SK-N-SH treated with all-trans-retinoic acid at 6 μM for 48 hours (cell line): ENCODE measurements around the gene ACP4.
A peak's percentile ranks its signal among the peaks of the same experiment; 100 is the strongest.

ENCODE experiments used
- ATAC-seq: fragments of 200-7000 bp; cut with Tn5 transposase; 3 replicates; pipeline ENCODE4 v1.9.1; 2020; ENCODE audit warnings: mild to moderate bottlenecking, moderate library complexity
- ARNTL ChIP-seq: fragments of 450-650 bp; formaldehyde crosslinking; IDR thresholded peaks from 2 replicates; pipeline ENCODE4 v1.5.0; 2020; ENCODE audit warnings: low read depth, mild to moderate bottlenecking, moderate library complexity, borderline replicate concordance
- BACH2 ChIP-seq: fragments of 250-450 bp; sonication (Bioruptor Pico); IDR thresholded peaks from 2 replicates; pipeline ENCODE4 v1.9.0; 2021; ENCODE audit warnings: mild to moderate bottlenecking, borderline replicate concordance
- CREB5 ChIP-seq: fragments of 250-450 bp; sonication (Bioruptor Pico); IDR thresholded peaks from 2 replicates; pipeline ENCODE4 v1.5.1; 2020; ENCODE audit warnings: low read depth, mild to moderate bottlenecking, moderate library complexity
- CSDC2 ChIP-seq: fragments of 250-450 bp; sonication (Bioruptor Pico); IDR thresholded peaks from 2 replicates; pipeline ENCODE4 v1.5.0; 2020; ENCODE audit warnings: mild to moderate bottlenecking, moderate library complexity
- CSRNP3 ChIP-seq: fragments of 250-450 bp; sonication (Bioruptor Pico); IDR thresholded peaks from 2 replicates; pipeline ENCODE4 v1.5.1; 2021; ENCODE audit warnings: mild to moderate bottlenecking, moderate library complexity
- ESRRG ChIP-seq: fragments of 250-450 bp; sonication (Bioruptor Pico); IDR thresholded peaks from 2 replicates; pipeline ENCODE4 v1.6.1; 2021; ENCODE audit warnings: mild to moderate bottlenecking
- GLIS3 ChIP-seq: fragments of 250-450 bp; sonication (Bioruptor Pico); IDR thresholded peaks from 2 replicates; pipeline ENCODE4 v1.5.0; 2020; ENCODE audit warnings: mild to moderate bottlenecking, moderate library complexity
- ISL1 ChIP-seq: fragments of 250-450 bp; sonication (Bioruptor Pico); IDR thresholded peaks from 2 replicates; pipeline ENCODE4 v2.1.2; 2022; ENCODE audit warnings: mild to moderate bottlenecking, moderate library complexity
- OSR1 ChIP-seq: fragments of 250-450 bp; sonication (Bioruptor Pico); IDR thresholded peaks from 2 replicates; pipeline ENCODE4 v1.8.0; 2022; ENCODE audit warnings: moderate library complexity, mild to moderate bottlenecking, inconsistent platforms
- PATZ1 ChIP-seq: fragments of 250-450 bp; sonication (Bioruptor Pico); IDR thresholded peaks from 2 replicates; pipeline ENCODE4 v1.8.0; 2020; ENCODE audit warnings: mild to moderate bottlenecking, moderate library complexity, borderline replicate concordance
- POU6F1 ChIP-seq: fragments of 250-450 bp; sonication (Bioruptor Pico); IDR thresholded peaks from 2 replicates; pipeline ENCODE4 v1.8.0; 2021; ENCODE audit warnings: low read depth, mild to moderate bottlenecking, moderate library complexity, borderline replicate concordance
- PPARA ChIP-seq: fragments of 250-450 bp; sonication (Bioruptor Pico); IDR thresholded peaks from 2 replicates; pipeline ENCODE4 v1.5.0; 2020; ENCODE audit warnings: mild to moderate bottlenecking, borderline replicate concordance
- RARB ChIP-seq: fragments of 250-450 bp; sonication (Bioruptor Pico); IDR thresholded peaks from 2 replicates; pipeline ENCODE4 v1.8.0; 2021; ENCODE audit warnings: mild to moderate bottlenecking, moderate library complexity
- SNAI2 ChIP-seq: fragments of 250-450 bp; sonication (Bioruptor Pico); IDR thresholded peaks from 2 replicates; pipeline ENCODE4 v1.5.0; 2020; ENCODE audit warnings: mild to moderate bottlenecking, moderate library complexity
- TCF4 ChIP-seq: fragments of 250-450 bp; sonication (Bioruptor Pico); IDR thresholded peaks from 2 replicates; pipeline ENCODE4 v1.8.0; 2021; ENCODE audit warnings: mild to moderate bottlenecking, moderate library complexity, borderline replicate concordance
- TSHZ2 ChIP-seq: fragments of 250-450 bp; sonication (Bioruptor Pico); IDR thresholded peaks from 2 replicates; pipeline ENCODE4 v1.5.0; 2020; ENCODE audit warnings: mild to moderate bottlenecking, moderate library complexity
- ZFP3 ChIP-seq: fragments of 250-450 bp; sonication (Bioruptor Pico); IDR thresholded peaks from 2 replicates; pipeline ENCODE4 v1.5.0; 2020; ENCODE audit warnings: mild to moderate bottlenecking, moderate library complexity
- ZFP30 ChIP-seq: fragments of 450-650 bp; formaldehyde crosslinking; IDR thresholded peaks from 2 replicates; pipeline ENCODE4 v1.5.0; 2022; ENCODE audit warnings: mild to moderate bottlenecking, moderate library complexity
- ZNF565 ChIP-seq: fragments of 450-650 bp; formaldehyde crosslinking; conservative IDR thresholded peaks from 2 replicates; pipeline ENCODE4 v1.5.0; 2020; ENCODE audit warnings: low read depth, mild to moderate bottlenecking, moderate library complexity
- ZNF70 ChIP-seq: fragments of 450-650 bp; formaldehyde crosslinking; IDR thresholded peaks from 2 replicates; pipeline ENCODE4 v1.5.0; 2020; ENCODE audit warnings: mild to moderate bottlenecking, moderate library complexity
- ZNF8 ChIP-seq: fragments of 450-650 bp; formaldehyde crosslinking; IDR thresholded peaks from 2 replicates; pipeline ENCODE4 v1.5.0; 2020; ENCODE audit warnings: mild to moderate bottlenecking, moderate library complexity

The ACP4 gene

GRCh38 chr19:50799547-50799851 lies 9.3 kb downstream of the ACP4 start:
- ATAC-seq: no peak
- TF ChIP-seq SNAI2 (CRISPR knock-in tag): no peak

- no peak for TF ChIP-seq ISL1 (CRISPR knock-in tag)
- TF ChIP-seq ZNF565 (CRISPR knock-in tag): no peak
- TF ChIP-seq TSHZ2 (CRISPR knock-in tag): no peak
- no peak for TF ChIP-seq SNAI2 (CRISPR knock-in tag)
- no peak for TF ChIP-seq CSRNP3 (CRISPR knock-in tag)
- no peak for ATAC-seq
Observed at GRCh38 chr19:50801107-50801506, 10.9 kb downstream of the ACP4 start.

GRCh38 chr19:50803633-50804419 lies 13.6 kb downstream of the ACP4 start:
- TF ChIP-seq GLIS3 (CRISPR knock-in tag): no peak
- no peak for TF ChIP-seq ISL1 (CRISPR knock-in tag)
- TF ChIP-seq ZNF8 (CRISPR knock-in tag): no peak
- TF ChIP-seq TSHZ2 (CRISPR knock-in tag): no peak
- no peak for TF ChIP-seq ARNTL
- no peak for TF ChIP-seq ZFP30
- no peak for TF ChIP-seq POU6F1 (CRISPR knock-in tag)
- TF ChIP-seq CREB5 (CRISPR knock-in tag): no peak
- TF ChIP-seq CSRNP3 (CRISPR knock-in tag): no peak
- no peak for TF ChIP-seq PPARA (CRISPR knock-in tag)
- TF ChIP-seq TCF4: no peak
- no peak for TF ChIP-seq SNAI2 (CRISPR knock-in tag)
- TF ChIP-seq ZFP3 (CRISPR knock-in tag): no peak
- TF ChIP-seq PATZ1 (CRISPR knock-in tag): no peak
- TF ChIP-seq RARB (CRISPR knock-in tag): no peak
- no peak for TF ChIP-seq ZNF70 (CRISPR knock-in tag)
- no peak for TF ChIP-seq ESRRG
- no peak for TF ChIP-seq CSDC2 (CRISPR knock-in tag)
- no peak for TF ChIP-seq BACH2 (CRISPR knock-in tag)
- no peak for TF ChIP-seq OSR1 (CRISPR knock-in tag)
- ATAC-seq: peak; percentile 59
